HG03280 (cell line): Measurements from ENCODE around the gene FAM47E.

ENCODE experiments used
- ATAC-seq: cut with Tn5 transposase; IDR thresholded peaks from one replicate; pipeline ENCODE4 v1.9.1; 2021; ENCODE audit warnings: mild to moderate bottlenecking, moderate library complexity; ENCODE audit not compliant: unreplicated experiment

The FAM47E gene

GRCh38 chr4:76296286-76296820 lies 44.8 kb downstream of the FAM47E start:
- no peak for ATAC-seq

GRCh38 chr4:76298227-76298626 lies 46.7 kb downstream of the FAM47E start:
- ATAC-seq = no peak

- no peak for ATAC-seq
Observed at GRCh38 chr4:76300012-76300411, 48.5 kb downstream of the FAM47E start.

GRCh38 chr4:76301068-76301774 lies 49.7 kb downstream of the FAM47E start:
- peak; percentile 99 for ATAC-seq

DNA sequence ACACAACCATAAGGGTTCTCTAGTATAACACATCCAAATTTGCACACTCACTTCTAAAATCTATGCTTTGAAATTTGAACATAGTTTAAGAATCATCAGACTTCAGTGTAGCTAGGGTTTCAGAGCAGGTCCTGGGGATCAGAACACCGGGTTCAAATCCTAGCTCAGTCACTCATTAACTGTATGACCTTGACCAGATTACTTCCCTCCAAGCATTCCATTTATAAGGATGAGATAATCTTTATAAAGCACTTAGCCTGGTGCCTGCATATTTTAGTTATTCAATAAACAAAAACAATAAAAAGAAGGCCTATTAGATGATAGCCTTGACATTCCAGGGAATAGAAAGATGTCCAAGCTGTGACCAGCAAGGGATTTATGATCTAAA lies 50.2 kb downstream of the FAM47E start:
- no peak for ATAC-seq

DNA sequence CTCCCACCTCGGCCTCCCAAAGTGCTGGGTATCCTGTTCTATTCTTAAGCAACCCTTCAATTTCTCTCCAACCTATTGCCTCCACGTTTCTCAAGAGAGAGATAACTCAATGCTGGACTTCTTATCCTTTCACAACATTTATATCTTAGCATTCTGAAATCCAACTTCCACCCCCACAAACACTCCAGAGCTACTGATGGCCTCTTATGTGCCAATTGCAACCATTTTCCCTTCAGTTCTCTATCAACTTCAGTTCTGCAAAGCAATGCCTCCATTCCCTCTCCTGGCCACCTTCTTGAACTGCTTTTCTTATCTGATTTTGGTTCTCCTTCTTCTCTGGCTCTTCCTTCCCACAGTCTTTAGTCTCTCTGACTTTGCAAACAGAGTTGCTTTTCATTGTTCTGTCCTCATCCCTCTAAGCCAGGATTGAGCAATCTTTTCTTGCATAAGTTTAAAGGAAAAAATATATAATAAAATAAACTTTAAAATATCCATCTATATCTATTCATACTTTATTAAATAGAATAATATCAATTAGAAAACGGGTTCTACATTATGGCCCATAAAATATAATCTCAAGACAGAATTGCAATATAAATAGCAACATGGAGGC lies 51.4 kb downstream of the FAM47E start:
- ATAC-seq = no peak

GRCh38 chr4:76305033-76305687 lies 53.6 kb downstream of the FAM47E start:
- ATAC-seq = no peak

GRCh38 chr4:76305971-76306881 lies 54.7 kb downstream of the FAM47E start, which contains the start of gene STBD1:
Gene STBD1 (plus strand): TSS chr4:76306733. CDS start chr4:76306770, 37 bp downstream.
- ATAC-seq = no peak

- ATAC-seq = no peak
Observed at GRCh38 chr4:76306882-76307659, 55.5 kb downstream of the FAM47E start.

DNA sequence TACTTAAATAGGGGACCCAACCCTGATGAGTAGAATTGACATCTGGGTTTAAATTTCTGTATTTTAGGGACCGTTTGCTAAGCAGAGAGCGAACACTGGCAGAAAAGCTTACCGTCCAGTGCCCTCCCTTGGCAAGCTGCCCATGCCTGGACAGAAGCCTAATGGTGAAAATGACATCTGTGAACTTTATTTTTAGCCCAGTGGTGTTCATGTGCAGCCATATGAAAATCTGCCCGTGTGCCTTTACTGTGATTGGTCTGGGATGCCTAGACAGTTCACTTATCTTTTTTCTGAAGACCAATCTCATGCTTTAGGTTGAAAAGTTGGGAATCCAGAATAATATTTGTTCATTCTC lies 56.1 kb downstream of the FAM47E start:
- ATAC-seq = no peak

GRCh38 chr4:76308548-76308947 lies 57.0 kb downstream of the FAM47E start:
- no peak for ATAC-seq

- no peak for ATAC-seq
Observed at GRCh38 chr4:76309939-76310550, 58.5 kb downstream of the FAM47E start.

DNA sequence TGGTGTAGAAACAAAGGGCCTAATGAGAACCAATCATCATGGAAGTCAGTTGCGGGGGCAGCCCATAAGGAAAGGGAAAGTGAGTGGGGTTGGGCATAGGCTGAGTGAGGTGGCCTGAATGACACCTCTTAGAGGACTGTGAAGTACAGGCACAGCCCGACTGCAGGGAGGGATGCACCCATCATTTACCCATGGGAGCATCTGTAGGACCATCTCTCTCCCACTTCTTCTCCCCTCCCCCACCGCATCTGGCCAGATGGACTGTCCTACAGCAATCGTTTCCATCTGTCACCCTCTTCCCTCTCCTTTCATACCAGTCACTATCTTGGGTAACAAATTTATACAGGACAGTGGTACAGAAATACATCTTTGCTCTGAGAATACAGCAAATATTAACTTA lies 59.2 kb downstream of the FAM47E start:
- no peak for ATAC-seq

DNA sequence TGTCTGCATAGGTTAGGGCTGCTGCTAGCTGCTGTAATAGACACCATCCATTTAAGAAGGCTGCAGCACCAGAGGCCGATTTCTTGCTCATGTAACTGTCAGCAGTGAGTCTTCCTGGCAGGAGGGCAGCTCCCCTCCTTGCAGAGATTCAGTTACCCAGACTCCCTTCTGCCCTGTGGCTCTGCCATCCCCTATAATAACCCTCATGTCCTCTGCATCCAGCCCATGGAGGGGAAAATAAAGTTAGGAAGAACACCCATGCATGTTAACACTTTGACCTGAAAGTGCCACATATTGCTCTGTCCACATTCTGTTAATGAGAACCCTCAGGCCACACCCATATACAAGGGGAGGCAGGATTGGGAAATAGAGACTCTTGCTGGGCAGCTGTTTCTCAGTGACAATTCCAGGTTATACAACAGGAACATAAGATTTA lies 60.4 kb downstream of the FAM47E start:
- no peak for ATAC-seq

DNA sequence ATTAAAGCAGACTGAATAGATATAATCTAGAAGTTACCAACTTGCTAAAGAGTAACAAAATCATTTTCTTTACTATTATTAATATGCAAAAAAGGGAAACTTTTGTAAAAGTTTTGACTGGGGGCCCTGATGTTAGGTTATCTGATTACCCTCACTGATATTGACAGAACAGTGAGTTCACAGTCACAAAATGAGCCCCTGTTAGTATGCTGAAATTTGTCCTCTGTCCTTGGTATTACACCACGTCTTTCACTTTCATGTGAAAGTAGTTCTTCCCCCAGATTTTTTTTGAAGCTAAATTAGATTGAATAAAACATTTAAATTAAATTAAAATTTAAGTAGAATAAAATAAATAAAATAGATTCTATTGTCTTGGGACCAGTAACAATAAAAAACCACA lies 60.9 kb downstream of the FAM47E start:
- no peak for ATAC-seq

DNA sequence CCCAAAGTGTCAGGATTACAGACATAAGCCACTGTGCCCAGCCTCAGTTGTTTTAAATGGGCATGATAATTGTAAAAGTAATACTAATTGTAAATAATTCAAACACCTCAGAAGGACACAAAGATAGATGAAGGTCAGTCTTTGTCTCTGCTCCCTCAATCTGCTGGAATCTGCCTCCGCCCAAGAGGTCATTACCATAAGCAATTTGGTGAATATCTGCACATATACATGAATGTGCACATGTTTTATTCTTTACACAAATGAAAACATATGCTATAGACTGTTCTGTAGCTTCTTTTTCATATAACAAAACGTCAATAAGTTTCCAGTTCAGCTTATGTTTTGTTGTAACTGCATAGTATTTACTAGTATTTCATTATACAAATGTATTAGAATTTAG lies 62.0 kb downstream of the FAM47E start:
- ATAC-seq = no peak

- ATAC-seq = no peak
Observed at GRCh38 chr4:76315267-76315918, 63.9 kb downstream of the FAM47E start.

GRCh38 chr4:76316131-76316530 lies 64.6 kb downstream of the FAM47E start:
- no peak for ATAC-seq

DNA sequence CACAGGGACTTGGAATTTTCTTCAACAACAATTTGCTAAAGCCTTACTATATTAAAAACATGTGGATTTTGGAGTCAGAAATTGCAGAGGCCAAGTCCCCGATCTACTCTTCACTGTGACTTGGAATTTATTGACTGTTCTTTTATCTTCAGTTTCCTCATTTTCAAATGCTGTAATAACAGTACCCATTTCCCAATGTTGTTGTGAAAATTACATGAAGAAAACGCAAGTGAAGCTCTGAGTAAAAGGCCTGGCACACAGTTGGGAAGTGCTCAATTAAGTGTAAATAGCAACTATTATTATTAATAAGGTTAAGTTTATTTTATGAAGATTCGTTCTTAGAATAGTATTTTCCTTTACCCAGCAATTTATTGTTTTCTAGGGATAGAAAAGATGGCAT lies 70.7 kb downstream of the FAM47E start:
- ATAC-seq = no peak
